Common myeloid progenitor, CD34-positive (primary cell): Measurements from ENCODE around the gene TENM3.

Experiments used
- CTCF ChIA-PET: fragments of 350-600 bp; sonication (Branson Sonifier 250); formaldehyde crosslinking; loops from one replicate; lab custom pipeline; 2021; ENCODE audit warnings: antibody characterized with exemption; lab: Charles Lee
- POLR2A ChIA-PET: fragments of 350-600 bp; sonication (Branson Sonifier 250); formaldehyde crosslinking; loops from one replicate; lab custom pipeline; 2021; ENCODE audit warnings: antibody characterized with exemption; lab: Charles Lee
- DNase-seq, 3 donors: peaks; one replicate each; pipeline versions ENCODE4 v3.0.0 to v3.0.0-alpha.2; 2013
- H3K27ac ChIP-seq, 2 experiments: 1 replicate in 1 of 2; 2 replicates in 1 of 2; pipeline ENCODE4 v1.7.0; 2013; ENCODE audit warnings: inconsistent platforms in 2 of 2, low read length in 2 of 2, mild to moderate bottlenecking in 2 of 2, low read depth in 1 of 2, moderate library complexity in 1 of 2; ENCODE audit not compliant: severe bottlenecking in 2 of 2, insufficient read depth in 1 of 2, poor library complexity in 1 of 2
- H3K27me3 ChIP-seq, 5 experiments: replicated peaks in 2 of 5; 1 replicate in 3 of 5; 2 replicates in 2 of 5; pipeline versions ENCODE4 v1.6.1 to v1.7.0; 2013; ENCODE audit warnings: low read length in 4 of 5, mild to moderate bottlenecking in 2 of 5, moderate library complexity in 2 of 5, inconsistent platforms in 1 of 5; ENCODE audit not compliant: insufficient read depth in 5 of 5, control insufficient read depth in 4 of 5
- H3K36me3 ChIP-seq, 4 experiments: 1 replicate in 2 of 4; 2 replicates in 2 of 4; pipeline versions ENCODE4 v1.6.1 to v1.7.0; 2013; ENCODE audit warnings: low read length in 3 of 4, control low read depth in 1 of 4, mild to moderate bottlenecking in 1 of 4; ENCODE audit not compliant: control insufficient read depth in 4 of 4, insufficient read depth in 4 of 4
- H3K4me1 ChIP-seq, 4 experiments: 1 replicate in 3 of 4; 2 replicates in 1 of 4; pipeline versions ENCODE4 v1.6.1 to v1.7.1; 2013; ENCODE audit warnings: low read length in 3 of 4, mild to moderate bottlenecking in 3 of 4, control low read depth in 1 of 4, inconsistent platforms in 1 of 4, moderate library complexity in 1 of 4; ENCODE audit not compliant: control insufficient read depth in 4 of 4, insufficient read depth in 4 of 4; ENCODE audit errors: control extremely low read depth in 1 of 4
- H3K4me3 ChIP-seq, 7 experiments: 1 replicate in 4 of 7; 2 replicates in 3 of 7; pipeline versions ENCODE4 v1.5.1 to v1.7.0; 2013; ENCODE audit warnings: mild to moderate bottlenecking in 7 of 7, low read length in 6 of 7, moderate library complexity in 6 of 7, inconsistent platforms in 2 of 7, low read depth in 2 of 7, control low read depth in 1 of 7; ENCODE audit not compliant: insufficient read depth in 4 of 7, control insufficient read depth in 1 of 7; ENCODE audit errors: extremely low read depth in 1 of 7
- H3K9me3 ChIP-seq, 5 experiments: 1 replicate in 4 of 5; 2 replicates in 1 of 5; pipeline versions ENCODE4 v1.6.1 to v1.7.1; 2013; ENCODE audit warnings: low read length in 4 of 5, mild to moderate bottlenecking in 2 of 5, inconsistent platforms in 1 of 5, low read depth in 1 of 5, moderate library complexity in 1 of 5; ENCODE audit not compliant: control insufficient read depth in 4 of 5, insufficient read depth in 2 of 5; ENCODE audit errors: control extremely low read depth in 1 of 5
- WGBS: methylation state at CpG from one replicate; pipeline ENCODE4 v1.1.5; 2013; ENCODE audit not compliant: insufficient coverage; 5-methylcytosine and 5-hydroxymethylcytosine counted together

TENM3 gene

DNA sequence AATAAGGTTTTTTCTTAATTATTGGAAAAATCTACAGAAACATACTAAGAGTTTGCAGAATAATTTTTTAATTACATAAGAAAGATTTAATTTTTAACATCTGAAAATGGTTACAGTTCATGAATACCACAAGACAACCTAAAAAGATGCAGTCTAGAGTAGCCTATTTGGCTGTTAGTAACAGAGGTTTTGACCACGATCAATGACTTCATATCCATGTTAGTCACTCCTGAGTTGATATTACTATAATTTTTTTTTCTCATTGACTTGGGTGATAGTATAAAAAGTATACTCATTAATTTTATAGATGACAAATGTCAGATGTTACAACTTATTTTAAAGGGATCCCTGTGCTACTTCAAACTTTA, 401.5 kb downstream of the TENM3 start:
- ChIA-PET CTCF (no interaction called here), POLR2A (no interaction called here)
- no peak for DNase-seq
- Histone ChIP-seq H3K9me3 (peaks cover 0 to 6% (median 0%) of the 10 kb centered on the region in 5 experiments), H3K36me3 (no peaks in the 10 kb centered on the region), H3K4me1 (no peaks in the 10 kb centered on the region), H3K27ac (no peak overlapping the region), H3K27me3 (no peaks in the 10 kb centered on the region), H3K4me3 (no peak overlapping the region)
- no CpG with 5 or more reads among the region's 1 CpG for whole genome bisulfite sequencing

DNA sequence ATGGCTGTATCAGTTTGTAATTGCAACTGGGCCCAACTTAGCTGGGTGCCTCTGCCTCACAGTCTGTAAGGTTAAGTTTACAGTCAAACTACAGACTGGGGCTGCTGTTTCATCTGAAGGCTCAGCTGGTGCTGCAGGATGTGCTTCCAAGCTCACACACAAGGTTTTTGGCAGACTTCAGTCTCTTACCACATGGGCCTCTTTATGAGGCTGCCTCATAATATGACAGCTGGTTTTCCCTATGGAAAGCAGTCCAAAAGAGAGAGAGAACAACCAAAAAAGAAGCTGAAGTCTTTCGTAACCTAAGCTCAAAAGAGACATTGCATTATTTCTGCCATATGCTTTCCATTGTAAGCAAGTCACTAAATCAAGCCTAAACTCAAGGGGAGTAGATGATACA, 402.3 kb downstream of the TENM3 start:
- WGBS = no CpG with 5 or more reads among the region's 1 CpG
- Histone ChIP-seq H3K36me3 (no peaks in the 10 kb centered on the region), H3K9me3 (peaks cover 0 to 6% (median 0%) of the 10 kb centered on the region in 5 experiments), H3K27ac (no peak overlapping the region), H3K4me1 (no peaks in the 10 kb centered on the region), H3K27me3 (no peaks in the 10 kb centered on the region), H3K4me3 (no peak overlapping the region)
- ChIA-PET CTCF (no interaction called here), POLR2A (no interaction called here)
- no peak for DNase-seq

DNA sequence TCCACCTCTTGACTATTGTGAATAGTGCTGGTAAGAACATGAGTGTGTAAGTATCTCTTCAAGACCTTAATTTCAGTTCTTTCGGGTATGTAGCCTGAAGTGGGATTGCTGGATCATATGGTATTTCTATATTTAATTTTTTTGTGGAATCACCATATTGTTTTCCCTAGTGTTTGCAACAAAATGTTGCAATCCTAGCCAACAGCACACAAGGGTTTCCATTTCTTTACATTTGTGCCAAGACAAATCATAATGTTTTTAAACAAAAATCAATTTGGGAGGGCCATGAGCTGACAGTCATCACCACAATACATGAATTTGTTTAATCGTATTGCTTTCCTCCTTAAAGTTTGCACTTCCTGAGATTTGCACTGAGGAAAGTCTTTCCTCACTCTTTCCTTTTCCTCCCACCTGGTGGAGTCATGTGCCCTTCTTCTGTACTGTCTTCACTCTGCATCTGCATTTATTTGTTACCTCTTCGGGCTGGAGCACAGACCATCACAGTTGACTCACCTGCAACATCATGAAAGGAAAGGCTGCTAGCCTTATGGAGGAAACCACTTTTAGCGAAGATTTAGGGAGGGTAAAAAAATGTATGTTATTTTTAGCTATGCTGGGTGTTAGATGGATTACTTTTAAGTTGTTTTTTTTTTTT, 404.6 kb downstream of the TENM3 start:
- Histone ChIP-seq H3K36me3 (no peaks in the 10 kb centered on the region), H3K27me3 (no peaks in the 10 kb centered on the region), H3K4me3 (no peak overlapping the region), H3K27ac (no peak overlapping the region), H3K9me3 (peaks cover 0 to 6% (median 0%) of the 10 kb centered on the region in 5 experiments), H3K4me1 (no peaks in the 10 kb centered on the region)
- 18% methylated on average over 1 of the region's 4 CpGs for WGBS
- DNase-seq = no peak
- ChIA-PET CTCF (no interaction called here), POLR2A (no interaction called here)

DNA sequence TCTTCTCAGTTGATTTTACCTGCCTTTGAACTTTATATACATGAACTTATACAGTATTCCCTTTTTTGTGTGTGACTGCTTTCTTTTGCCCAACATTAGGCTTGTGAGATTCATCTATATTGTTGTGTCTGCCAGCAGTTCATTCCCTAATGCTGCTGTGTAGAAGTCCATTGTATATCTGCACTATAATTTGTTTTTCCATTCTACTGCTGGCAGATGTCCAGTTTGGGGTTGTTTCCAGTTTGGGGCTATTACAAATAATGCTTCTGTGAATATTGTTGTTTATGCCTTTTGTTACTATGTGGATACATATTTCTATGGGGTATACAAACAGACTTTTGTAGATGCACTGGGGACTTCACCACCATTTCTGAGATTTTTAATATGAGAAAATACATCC, 405.6 kb downstream of the TENM3 start:
- Histone ChIP-seq H3K9me3 (peaks cover 0 to 6% (median 0%) of the 10 kb centered on the region in 5 experiments), H3K4me1 (no peaks in the 10 kb centered on the region), H3K27ac (no peak overlapping the region), H3K36me3 (no peaks in the 10 kb centered on the region), H3K27me3 (no peaks in the 10 kb centered on the region), H3K4me3 (no peak overlapping the region)
- DNase-seq = no peak
- POLR2A ChIA-PET = no interaction called here
- CTCF ChIA-PET = no interaction called here

DNA sequence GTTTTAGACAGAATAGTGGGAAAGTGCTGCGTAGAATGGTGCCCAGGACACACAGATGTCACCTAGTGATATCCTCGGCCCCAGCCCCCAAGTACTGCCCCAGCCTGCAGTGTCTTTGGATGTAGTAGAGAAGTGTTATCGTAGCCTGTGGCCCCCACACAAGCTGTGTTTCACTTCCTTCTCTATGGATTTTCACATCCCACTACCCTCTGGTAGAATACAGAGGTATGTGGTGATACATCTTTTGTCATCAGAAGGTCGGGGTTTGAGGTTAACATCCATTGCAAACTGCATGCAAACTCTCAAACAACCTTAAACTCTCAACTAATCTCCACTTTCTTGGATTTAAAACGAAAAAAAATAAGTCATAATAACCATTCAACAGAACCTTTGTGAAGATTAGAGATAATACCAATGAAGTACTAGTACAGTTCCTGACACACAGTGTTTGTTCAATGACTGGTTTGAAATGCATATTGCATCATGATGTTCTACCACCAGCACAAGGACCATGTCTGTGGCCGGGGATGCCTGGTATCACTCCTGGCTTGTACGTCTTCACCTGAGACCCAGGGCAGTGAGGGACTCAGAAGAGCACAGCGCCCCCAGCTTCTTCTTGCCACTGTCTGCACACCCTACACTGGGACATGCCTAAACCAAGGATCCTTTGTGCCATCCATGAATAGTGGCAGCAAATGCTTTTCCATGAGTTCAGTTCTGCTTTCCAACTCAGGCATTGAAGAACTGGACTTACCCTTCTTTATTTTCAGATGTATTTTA, 406.7 kb downstream of the TENM3 start:
- WGBS = 100% methylated on average over 3 of the region's 8 CpGs
- no peak overlapping the region for H3K27ac ChIP-seq

DNA sequence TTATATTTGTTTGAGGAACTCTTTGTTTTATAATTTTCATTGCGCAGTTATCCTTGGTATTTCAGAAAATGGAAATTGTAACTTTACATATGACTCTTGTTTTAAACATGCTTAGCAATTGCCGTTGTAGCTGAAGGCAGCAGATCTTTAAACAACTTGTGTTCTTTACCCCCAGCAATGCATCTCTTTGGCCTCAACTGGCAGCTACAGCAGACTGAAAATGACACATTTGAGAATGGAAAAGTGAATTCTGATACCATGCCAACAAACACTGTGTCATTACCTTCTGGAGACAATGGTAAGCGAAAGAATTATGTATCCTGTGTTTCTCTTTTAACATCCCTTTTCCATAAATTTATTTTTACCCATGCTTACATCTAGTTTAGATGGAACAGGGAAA, 410.4 kb downstream of the TENM3 start:
- ChIA-PET CTCF (no interaction called here), POLR2A (no interaction called here)
- DNase-seq = no peak
- no peaks in the 10 kb centered on the region for H3K36me3 ChIP-seq
- WGBS = 100% methylated on average over 2 of the region's 3 CpGs
- H3K4me3 ChIP-seq = no peak overlapping the region
- H3K27ac ChIP-seq = no peak overlapping the region
- H3K27me3 ChIP-seq = peaks cover 0 to under 1% (median 0%) of the 10 kb centered on the region in 5 experiments
- H3K9me3 ChIP-seq = no peaks in the 10 kb centered on the region
- H3K4me1 ChIP-seq = no peaks in the 10 kb centered on the region

More for the DNA sequence above, 406.7 kb downstream of the TENM3 start:
- no peak for DNase-seq
- Histone ChIP-seq H3K27me3 (no peaks in the 10 kb centered on the region), H3K4me3 (no peak overlapping the region), H3K9me3 (peaks cover 0 to 6% (median 0%) of the 10 kb centered on the region in 5 experiments), H3K4me1 (no peaks in the 10 kb centered on the region), H3K36me3 (no peaks in the 10 kb centered on the region)
- ChIA-PET POLR2A (no interaction called here), CTCF (interaction anchor here (0.6 kb wide), 1 partner anchor 8 kb away, joined by 3 read pairs; no protein-coding TSS in a partner anchor)

DNA sequence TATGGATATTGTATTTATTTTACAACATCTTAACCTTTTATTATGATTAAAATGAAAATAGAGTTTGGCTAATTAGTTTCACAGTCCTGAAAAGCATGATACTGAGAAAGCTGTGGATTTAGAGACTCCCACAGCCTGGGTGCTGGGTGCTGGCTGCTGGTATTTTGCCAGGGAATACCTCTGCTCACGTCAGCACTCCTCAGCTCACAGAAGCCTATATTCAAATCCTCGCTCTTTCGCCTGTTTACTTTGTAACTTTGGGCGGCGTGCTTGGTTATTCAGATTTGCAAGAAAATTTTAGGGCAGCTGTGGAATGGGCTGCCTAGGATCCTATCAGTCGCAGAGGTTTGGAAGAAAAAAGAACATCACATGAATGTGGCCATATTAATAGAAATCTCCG, 412.1 kb downstream of the TENM3 start:
- Histone ChIP-seq H3K9me3 (no peaks in the 10 kb centered on the region), H3K4me1 (no peaks in the 10 kb centered on the region), H3K27ac (no peak overlapping the region), H3K4me3 (no peak overlapping the region), H3K36me3 (no peaks in the 10 kb centered on the region), H3K27me3 (peaks cover 0 to 2% (median 0%) of the 10 kb centered on the region in 5 experiments)
- no peak for DNase-seq
- WGBS = 95% methylated on average over 5 of the region's 7 CpGs
- ChIA-PET POLR2A (no interaction called here), CTCF (no interaction called here)
